CD4-positive, alpha-beta T cell (primary cell): ENCODE measurements around the gene CWC25. TPM values are rescaled to one million over a fixed set of nuclear protein-coding genes. Genes with fewer than 3 reads are reported as not detected.
A peak's percentile ranks its signal among the peaks of the same experiment; 100 is the strongest.
"Not testable (repeated sequence)": the region's sequence is repeated elsewhere in the genome, so short reads cannot be mapped to it uniquely, and the experiment has no call there.

Source experiments
- ATAC-seq: fragments of 200-7000 bp; cut with Tn5 transposase; one replicate; pipeline ENCODE4 v1.10.0; 2022; ENCODE audit warnings: mild to moderate bottlenecking; ENCODE audit not compliant: poor library complexity
- CTCF ChIA-PET: fragments of 350-600 bp; sonication (Branson Sonifier 250); formaldehyde crosslinking; loops from one replicate; lab custom pipeline; 2021; ENCODE audit warnings: antibody characterized with exemption, inconsistent platforms; lab: Charles Lee
- POLR2A ChIA-PET: fragments of 350-600 bp; sonication (Branson Sonifier 250); formaldehyde crosslinking; loops from one replicate; lab custom pipeline; 2021; ENCODE audit warnings: antibody characterized with exemption, inconsistent platforms; lab: Charles Lee
- DNase-seq, 14 experiments: peaks; one replicate each; pipeline ENCODE4 v3.0.0-alpha.2; 2013 to 2020; ENCODE audit warnings: mixed read lengths in 2 of 14
- H3K27ac ChIP-seq, 2 donors: one replicate each; pipeline versions ENCODE4 v1.5.1 to v1.7.0; 2013; ENCODE audit warnings: low read length in 2 of 2, low read depth in 1 of 2, mild to moderate bottlenecking in 1 of 2
- H3K27me3 ChIP-seq, 2 experiments: 1 replicate in 1 of 2; 2 replicates in 1 of 2; pipeline versions ENCODE4 v1.6.1 to v1.7.0; 2013; ENCODE audit warnings: low read length in 2 of 2, control low read depth in 1 of 2, mild to moderate bottlenecking in 1 of 2, moderate library complexity in 1 of 2; ENCODE audit not compliant: insufficient read depth in 2 of 2, control insufficient read depth in 1 of 2
- H3K36me3 ChIP-seq: one replicate; pipeline ENCODE4 v1.6.1; 2013; ENCODE audit warnings: low read length, control low read depth; ENCODE audit not compliant: insufficient read depth
- H3K4me1 ChIP-seq: one replicate; pipeline ENCODE4 v1.6.1; 2013; ENCODE audit warnings: low read length, control low read depth; ENCODE audit not compliant: insufficient read depth
- H3K4me3 ChIP-seq: one replicate; pipeline ENCODE4 v1.5.1; 2013; ENCODE audit warnings: mild to moderate bottlenecking, low read length, moderate library complexity
- H3K9me3 ChIP-seq, 2 experiments: 1 replicate in 1 of 2; 2 replicates in 1 of 2; pipeline versions ENCODE4 v1.6.1 to v1.7.0; 2013; ENCODE audit warnings: low read length in 2 of 2, mild to moderate bottlenecking in 2 of 2, control low read depth in 1 of 2, moderate library complexity in 1 of 2; ENCODE audit not compliant: control insufficient read depth in 1 of 2, insufficient read depth in 1 of 2
- H3K27ac Mint-ChIP-seq: one replicate; pipeline ENCODE4 v1.8.0; 2020; ENCODE audit warnings: mixed read lengths
- H3K27me3 Mint-ChIP-seq: one replicate; pipeline ENCODE4 v1.8.0; 2021; ENCODE audit warnings: mixed read lengths
- H3K36me3 Mint-ChIP-seq: one replicate; pipeline ENCODE4 v1.8.0; 2021; ENCODE audit warnings: low read depth, mixed read lengths
- H3K4me1 Mint-ChIP-seq: one replicate; pipeline ENCODE4 v1.8.0; 2021; ENCODE audit warnings: low read depth, mixed read lengths
- H3K4me3 Mint-ChIP-seq: one replicate; pipeline ENCODE4 v1.8.0; 2020; ENCODE audit warnings: mild to moderate bottlenecking, mixed read lengths
- H3K9me3 Mint-ChIP-seq: one replicate; pipeline ENCODE4 v1.8.0; 2020; ENCODE audit warnings: mixed read lengths
- intact Hi-C, 2 experiments: fragments of 100-400 bp; cut with DNase I in 1 of 2; cut with micrococcal nuclease in 1 of 2; formaldehyde crosslinking; loops; one replicate each; pipeline versions ENCODE4 v1.15.1 to v1.9.0; 2023 to 2025; cut with DNase I, micrococcal nuclease
- total RNA-seq, 174 experiments: library from RNA in 2 of 174; stranded (reverse) in 2 of 174; gene quantifications; one replicate each; pipeline ENCODE4 v1.2.3 and lab custom pipeline; 2021 to 2026
- TF ChIP-seq, protein P1 (sequence below): fragments of 200-600 bp; IDR thresholded peaks from one replicate; pipeline ENCODE4 v1.8.0; 2022; ENCODE audit warnings: antibody characterized with exemption, mild to moderate bottlenecking

CWC25 gene
- total RNA-seq, 2 experiments from 2014 or later, result 63.0 to 63.3 TPM

DNA sequence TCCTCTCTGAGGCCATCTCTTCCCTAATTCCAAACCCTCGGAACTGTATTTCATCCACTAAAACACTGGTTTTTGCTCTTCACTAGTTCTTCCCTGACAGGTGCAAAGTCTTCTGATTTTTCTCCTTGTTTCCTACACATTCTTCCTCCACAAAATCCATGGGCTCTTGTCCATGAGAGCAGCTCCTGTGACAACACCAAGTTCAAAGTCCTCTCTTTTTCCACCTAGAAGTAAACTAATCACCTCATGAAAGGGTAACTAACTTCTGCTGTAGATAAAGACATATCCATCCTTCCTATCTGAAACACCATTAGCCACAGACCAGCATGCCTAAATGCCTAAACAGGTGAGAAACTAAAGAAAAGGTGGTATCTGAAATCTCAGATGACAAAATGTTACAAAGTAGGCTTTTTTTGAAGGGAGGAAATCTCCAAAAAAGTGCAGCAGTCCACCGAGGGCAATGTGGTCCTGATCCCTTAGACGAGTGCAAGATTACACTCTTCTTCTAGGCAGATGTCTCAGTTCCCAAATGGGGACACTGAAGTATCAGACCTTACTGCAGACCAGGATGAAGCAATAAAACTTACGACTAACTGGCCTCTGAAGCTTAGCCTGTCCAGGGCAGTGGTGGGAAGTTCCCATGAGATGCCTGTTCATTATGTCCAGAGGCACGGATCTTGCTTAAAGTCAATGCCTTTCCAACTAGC lies 28.5 kb downstream of the CWC25 start:
- H3K36me3 ChIP-seq, result peaks cover 25% of the 10 kb centered on the region
- Mint-ChIP-seq H3K27me3 (no peaks in the 10 kb centered on the region), H3K27ac (peak overlapping the region; percentile 90), H3K36me3 (peaks cover 58% of the 10 kb centered on the region), H3K9me3 (no peaks in the 10 kb centered on the region), H3K4me3 (peak overlapping the region; percentile 92), H3K4me1 (peaks cover 53% of the 10 kb centered on the region)
- TF ChIP-seq, protein P1, sequence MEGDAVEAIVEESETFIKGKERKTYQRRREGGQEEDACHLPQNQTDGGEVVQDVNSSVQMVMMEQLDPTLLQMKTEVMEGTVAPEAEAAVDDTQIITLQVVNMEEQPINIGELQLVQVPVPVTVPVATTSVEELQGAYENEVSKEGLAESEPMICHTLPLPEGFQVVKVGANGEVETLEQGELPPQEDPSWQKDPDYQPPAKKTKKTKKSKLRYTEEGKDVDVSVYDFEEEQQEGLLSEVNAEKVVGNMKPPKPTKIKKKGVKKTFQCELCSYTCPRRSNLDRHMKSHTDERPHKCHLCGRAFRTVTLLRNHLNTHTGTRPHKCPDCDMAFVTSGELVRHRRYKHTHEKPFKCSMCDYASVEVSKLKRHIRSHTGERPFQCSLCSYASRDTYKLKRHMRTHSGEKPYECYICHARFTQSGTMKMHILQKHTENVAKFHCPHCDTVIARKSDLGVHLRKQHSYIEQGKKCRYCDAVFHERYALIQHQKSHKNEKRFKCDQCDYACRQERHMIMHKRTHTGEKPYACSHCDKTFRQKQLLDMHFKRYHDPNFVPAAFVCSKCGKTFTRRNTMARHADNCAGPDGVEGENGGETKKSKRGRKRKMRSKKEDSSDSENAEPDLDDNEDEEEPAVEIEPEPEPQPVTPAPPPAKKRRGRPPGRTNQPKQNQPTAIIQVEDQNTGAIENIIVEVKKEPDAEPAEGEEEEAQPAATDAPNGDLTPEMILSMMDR, result no peak
- H3K4me3 ChIP-seq, result no peak overlapping the region
- H3K27ac ChIP-seq, result no peak overlapping the region
- H3K9me3 ChIP-seq, result no peaks in the 10 kb centered on the region
- H3K4me1 ChIP-seq, result peaks cover 29% of the 10 kb centered on the region
- no peaks in the 10 kb centered on the region for H3K27me3 ChIP-seq
- POLR2A ChIA-PET, result interaction anchor here (1.0 kb wide), 1 partner anchor 403 kb away, joined by 3 read pairs; the partner anchor contains the start of gene RPL19
- DNase-seq, result no peak
- intact Hi-C loops, result no loop called here
- ATAC-seq, result no peak
- CTCF ChIA-PET, result no interaction called here

DNA sequence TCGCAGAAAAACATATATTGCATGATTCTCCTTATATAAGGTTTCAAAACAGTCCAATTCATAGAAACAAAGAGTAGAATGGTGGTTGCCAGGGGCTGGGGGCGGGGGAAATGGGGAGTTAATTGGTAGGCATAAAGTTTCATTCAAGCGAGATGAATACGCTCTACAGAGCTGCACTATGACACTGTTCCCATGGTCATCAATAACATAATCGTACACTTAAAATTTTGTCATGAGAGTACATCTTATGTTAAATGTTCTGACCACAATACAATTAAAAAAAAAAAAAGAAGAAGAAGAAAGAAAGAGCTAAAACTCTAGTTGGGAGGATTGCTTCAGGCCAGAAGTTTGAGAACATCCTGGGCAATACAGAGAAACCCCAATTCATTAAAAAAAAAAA lies 30.9 kb downstream of the CWC25 start:
- no peaks in the 10 kb centered on the region for H3K9me3 ChIP-seq
- Mint-ChIP-seq H3K36me3 (peaks cover 53% of the 10 kb centered on the region), H3K27me3 (no peaks in the 10 kb centered on the region), H3K9me3 (no peaks in the 10 kb centered on the region), H3K4me1 (peaks cover 48% of the 10 kb centered on the region), H3K27ac (no peak overlapping the region), H3K4me3 (no peak overlapping the region)
- no peak overlapping the region for H3K27ac ChIP-seq
- CTCF ChIA-PET, result no interaction called here
- no peak overlapping the region for H3K4me3 ChIP-seq
- peaks cover 24% of the 10 kb centered on the region for H3K36me3 ChIP-seq
- peaks cover 29% of the 10 kb centered on the region for H3K4me1 ChIP-seq
- TF ChIP-seq, protein P1, result no peak
- ATAC-seq (no peak), DNase-seq (no peak)
- intact Hi-C loops, result no loop called here
- POLR2A ChIA-PET, result interaction anchor here (0.6 to 0.7 kb wide), 2 partner anchors 39 to 1753 kb away, joined by 3 read pairs; no protein-coding TSS in a partner anchor
- no peaks in the 10 kb centered on the region for H3K27me3 ChIP-seq

DNA sequence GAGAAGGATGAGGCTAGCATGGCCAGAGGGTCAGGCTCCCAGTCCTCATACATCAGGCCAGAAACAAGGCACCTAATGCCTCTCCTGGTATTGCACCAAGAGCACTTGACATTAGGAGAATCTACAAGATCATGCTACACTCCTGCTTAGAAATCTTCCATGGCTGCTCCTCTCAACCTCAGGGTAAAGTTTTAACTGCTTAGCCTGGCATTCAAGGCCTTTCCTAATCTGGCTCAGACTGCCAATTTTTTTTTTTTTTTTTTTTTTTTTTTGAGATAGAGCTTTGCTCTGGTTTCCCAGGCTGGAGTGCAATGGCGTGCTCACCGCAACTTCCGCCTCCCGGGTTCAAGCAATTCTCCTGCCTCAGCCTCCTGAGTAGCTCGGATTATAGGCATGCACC lies 34.0 kb downstream of the CWC25 start:
- no peaks in the 10 kb centered on the region for H3K9me3 Mint-ChIP-seq
- no peaks in the 10 kb centered on the region for H3K27me3 Mint-ChIP-seq
- no peak for ATAC-seq
- H3K36me3 ChIP-seq, result peaks cover 28% of the 10 kb centered on the region
- H3K27me3 ChIP-seq, result no peaks in the 10 kb centered on the region
- peaks cover 3% of the 10 kb centered on the region for H3K4me1 ChIP-seq
- CTCF ChIA-PET, result no interaction called here
- peaks cover 20% of the 10 kb centered on the region for H3K4me1 Mint-ChIP-seq
- no peak overlapping the region for H3K4me3 ChIP-seq
- H3K27ac Mint-ChIP-seq, result no peak overlapping the region
- H3K36me3 Mint-ChIP-seq, result peaks cover 54% of the 10 kb centered on the region
- TF ChIP-seq, protein P1, result no peak
- intact Hi-C loops, result no loop called here
- no peaks in the 10 kb centered on the region for H3K9me3 ChIP-seq
- no peak for DNase-seq
- no peak overlapping the region for H3K4me3 Mint-ChIP-seq
- no peak overlapping the region for H3K27ac ChIP-seq
- POLR2A ChIA-PET, result no interaction called here

DNA sequence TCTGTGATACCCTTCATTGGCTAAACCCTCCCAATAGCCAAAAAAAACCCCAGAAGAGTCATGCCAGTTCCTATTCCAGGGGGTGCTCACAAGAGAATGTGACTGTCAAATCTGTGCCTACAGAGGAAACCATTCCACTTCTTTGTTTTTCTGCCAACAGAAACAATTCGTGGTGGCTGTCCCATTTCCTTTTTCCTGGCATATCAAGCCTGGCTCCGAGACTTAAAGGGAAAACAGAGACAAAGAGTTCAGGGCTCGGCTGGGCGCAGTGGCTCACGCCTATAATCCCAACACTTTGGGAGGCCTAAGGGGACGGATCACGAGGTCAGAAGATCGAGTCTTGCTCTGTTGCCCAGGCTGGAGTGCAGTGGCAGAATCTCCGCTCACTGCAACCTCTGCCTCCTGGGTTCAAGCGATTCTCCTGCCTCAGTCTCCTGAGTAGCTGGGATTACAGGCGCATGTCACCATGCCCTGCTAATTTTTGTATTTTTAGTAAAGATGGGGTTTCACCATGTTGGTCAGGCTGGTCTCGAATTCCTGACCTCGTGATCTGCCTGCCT lies 34.9 kb downstream of the CWC25 start:
- intact Hi-C loops, H3K9me3 Mint-ChIP-seq, POLR2A ChIA-PET, H3K27me3 ChIP-seq, H3K4me1 ChIP-seq, H3K27ac ChIP-seq, DNase-seq, H3K4me3 ChIP-seq, H3K4me3 Mint-ChIP-seq, ATAC-seq, H3K27ac Mint-ChIP-seq, H3K27me3 Mint-ChIP-seq, CTCF ChIA-PET, H3K9me3 ChIP-seq: not testable (repeated sequence)
- Mint-ChIP-seq H3K36me3 (peaks cover 57% of the 10 kb centered on the region), H3K4me1 (peaks cover 11% of the 10 kb centered on the region)
- peaks cover 33% of the 10 kb centered on the region for H3K36me3 ChIP-seq
